Activated CD8-positive, alpha-beta memory T cell treated with anti-CD3 and anti-CD28 coated beads, Interleukin-2, amount 50 U/mL, for 48 hours (primary cell): ENCODE data around the gene TPM3.
A peak's percentile ranks its signal among the peaks of the same experiment; 100 is the strongest.
"Not testable (repeated sequence)": the region's sequence is repeated elsewhere in the genome, so short reads cannot be mapped to it uniquely, and the experiment has no call there.

ENCODE experiments used
- DNase-seq: peaks from one replicate; pipeline ENCODE4 v3.0.0-alpha.2; 2020

The TPM3 gene

GRCh38 chr1:154158307-154159125, 33.4 kb downstream of the TPM3 start:
- peak; percentile 37 for DNase-seq

- DNase-seq = peak; percentile 73
Measured at GRCh38 chr1:154157520-154158306, 34.2 kb downstream of the TPM3 start.

- no peak for DNase-seq
Measured at GRCh38 chr1:154155251-154155650, 36.6 kb downstream of the TPM3 start.

DNA sequence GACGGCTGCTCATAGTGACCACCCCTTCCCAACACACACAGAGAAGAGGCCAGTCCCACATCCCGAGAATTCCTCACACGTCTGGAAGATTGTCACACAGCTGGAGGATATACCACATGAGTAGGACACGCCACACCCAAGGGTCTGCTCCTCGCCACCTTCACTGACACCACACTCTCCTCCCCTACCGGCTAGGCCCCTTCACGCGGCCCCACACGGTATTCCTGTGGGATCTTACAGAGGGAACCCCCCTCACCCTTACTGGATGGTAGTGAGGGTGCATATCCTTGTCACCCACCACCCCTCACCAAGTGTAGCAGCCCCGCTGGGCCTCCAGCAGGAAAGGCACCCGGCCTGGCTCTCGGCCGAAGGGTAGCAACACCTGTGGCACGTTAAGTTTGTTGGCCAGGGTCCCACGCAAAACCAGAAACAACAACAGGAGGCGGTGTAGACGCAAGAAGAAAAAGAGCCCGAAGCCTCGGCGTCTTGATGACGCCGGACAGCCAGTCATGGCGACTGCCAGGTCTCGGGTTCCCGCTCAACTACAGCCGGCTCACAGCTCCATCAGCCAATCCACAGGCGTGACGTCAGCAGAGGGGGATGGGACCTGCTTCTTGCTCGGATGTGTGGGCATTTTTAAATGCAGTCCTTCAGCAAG, 37.2 kb downstream of the TPM3 start, which contains the start of gene NUP210L:
Gene NUP210L (minus strand): TSS at position 540 of the 658 bp plus-strand sequence.
- DNase-seq = peak; percentile 53

GRCh38 chr1:154154053-154154452, 37.8 kb downstream of the TPM3 start:
- no peak for DNase-seq

DNA sequence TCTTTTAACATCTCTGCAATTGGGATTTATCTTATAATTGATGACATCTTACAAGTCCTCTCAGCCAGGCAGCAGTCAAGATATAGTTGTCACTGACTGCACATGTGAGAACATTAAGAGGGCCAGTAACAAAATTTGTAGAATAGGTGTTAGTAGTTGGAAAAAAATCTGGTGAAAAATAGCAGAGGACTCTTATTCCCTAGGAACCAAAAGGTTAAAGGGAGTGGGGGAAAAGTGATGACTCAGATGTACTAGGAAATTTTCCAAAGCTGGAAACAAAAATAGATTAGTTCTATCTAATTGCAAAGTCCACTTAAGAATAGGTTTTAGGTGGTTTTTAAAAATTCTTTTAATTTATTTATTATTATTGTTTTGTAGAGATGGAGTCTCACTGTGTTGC, 40.6 kb downstream of the TPM3 start:
- DNase-seq = no peak

- DNase-seq = no peak
Measured at GRCh38 chr1:154148807-154149206, 43.1 kb downstream of the TPM3 start.

DNA sequence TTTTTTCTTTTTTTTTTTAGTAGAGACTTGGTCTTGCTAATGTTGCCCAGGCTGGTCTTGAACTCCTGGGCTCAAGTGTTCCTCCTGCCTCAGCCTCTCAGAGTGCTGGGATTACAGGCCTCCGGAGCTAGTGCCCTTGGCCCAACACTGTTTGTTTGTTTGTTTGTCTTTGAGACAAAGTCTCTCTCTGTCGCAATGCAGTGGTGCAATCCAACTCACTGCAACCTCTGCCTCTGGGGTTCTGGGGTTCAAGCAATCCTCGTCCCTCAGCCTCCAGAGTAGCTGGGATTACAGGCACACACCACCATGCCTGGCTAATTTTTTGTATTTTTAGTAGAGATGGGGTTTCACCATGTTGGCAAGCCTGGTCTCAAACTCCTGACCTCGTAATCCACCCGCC, 44.4 kb downstream of the TPM3 start:
- DNase-seq = not testable (repeated sequence)

DNA sequence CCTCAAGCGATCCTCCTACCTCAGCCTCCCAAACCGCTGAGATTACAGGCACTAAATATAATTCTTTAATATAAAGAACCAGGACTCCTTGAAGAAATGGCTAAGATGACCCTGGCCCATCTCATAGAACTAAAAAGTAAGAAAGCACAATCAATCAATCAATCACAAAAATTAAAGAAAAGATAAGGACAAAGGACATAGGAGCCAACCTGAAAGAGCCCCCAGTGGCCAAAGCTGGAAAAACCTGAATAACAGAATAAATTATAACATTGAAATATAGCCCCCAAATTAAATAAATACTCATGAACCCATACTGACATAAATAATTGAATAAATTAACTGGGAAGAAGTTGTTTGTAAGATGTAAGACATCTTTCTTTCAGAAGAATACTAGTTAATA, 45.9 kb downstream of the TPM3 start:
- DNase-seq = no peak

DNA sequence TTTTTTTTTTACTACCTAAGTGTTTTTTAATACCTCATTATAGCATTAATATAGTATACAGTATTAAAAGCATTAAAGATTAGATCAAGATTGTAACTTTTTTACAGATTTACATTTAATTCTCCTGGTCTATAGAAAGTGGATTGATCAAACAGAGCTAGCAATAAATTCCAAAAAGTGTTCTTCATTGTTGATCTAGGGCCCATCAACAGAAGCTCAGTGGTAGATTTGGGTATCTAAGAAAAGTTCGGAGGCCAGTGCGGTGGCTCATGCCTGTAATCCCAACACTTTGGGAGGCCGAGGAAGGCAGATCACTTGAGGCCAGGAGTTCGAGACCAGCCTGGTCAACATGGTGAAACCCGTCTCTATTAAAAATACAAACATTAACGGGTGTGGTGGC, 49.5 kb downstream of the TPM3 start:
- no peak for DNase-seq

- DNase-seq = no peak
Measured at GRCh38 chr1:154141240-154141639, 50.7 kb downstream of the TPM3 start.

DNA sequence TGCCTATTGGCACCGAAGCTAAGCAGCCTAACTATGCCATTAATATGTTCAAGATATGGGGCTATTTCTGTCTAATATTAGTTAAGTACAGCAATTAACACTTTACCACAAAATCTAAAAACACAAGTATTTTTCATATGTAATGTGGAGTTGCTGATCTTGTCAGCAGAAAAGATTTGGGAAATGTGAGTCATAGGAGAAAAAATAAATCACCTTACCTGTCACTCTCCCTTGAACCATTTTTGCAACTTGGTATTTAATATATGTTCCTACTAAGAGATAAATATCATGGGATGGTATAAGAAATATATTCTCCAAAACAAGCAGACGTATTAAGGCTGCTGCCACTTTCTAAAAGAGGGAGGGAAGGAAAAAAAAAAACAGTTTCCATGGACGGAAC, 54.0 kb downstream of the TPM3 start:
- no peak for DNase-seq

GRCh38 chr1:154133256-154133655, 58.6 kb downstream of the TPM3 start:
- DNase-seq = no peak

DNA sequence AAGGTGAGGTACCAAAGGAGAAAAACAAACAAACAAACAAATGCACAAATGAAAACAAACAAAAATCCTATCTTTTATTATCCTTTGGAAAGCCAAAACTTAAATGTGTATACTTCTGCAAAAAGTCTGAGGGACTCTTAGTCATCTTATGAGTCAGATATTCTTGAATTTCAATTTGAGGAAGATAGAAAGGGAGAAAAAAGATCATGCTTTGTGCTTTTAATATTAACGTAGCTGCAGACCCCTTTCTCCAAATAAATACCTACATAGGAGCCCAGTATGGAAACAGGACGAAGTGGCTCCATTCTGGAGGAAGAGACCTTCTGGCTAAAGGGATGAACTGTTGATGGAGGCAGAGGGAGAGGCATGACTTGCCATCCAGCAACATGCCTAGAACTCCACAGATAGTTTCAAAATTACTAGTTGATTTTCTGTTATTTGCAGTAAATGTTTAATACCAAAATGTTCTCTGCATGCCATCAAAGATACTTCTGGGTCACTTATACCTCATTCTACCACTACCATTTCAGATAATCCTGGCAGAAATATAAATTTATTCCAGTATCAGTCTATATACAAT, 62.4 kb downstream of the TPM3 start:
- DNase-seq = no peak

GRCh38 chr1:154123205-154123604, 68.7 kb downstream of the TPM3 start:
- DNase-seq = not testable (repeated sequence)

- no peak for DNase-seq
Measured at GRCh38 chr1:154117642-154118041, 74.3 kb downstream of the TPM3 start.

- no peak for DNase-seq
Measured at GRCh38 chr1:154115180-154115579, 76.7 kb downstream of the TPM3 start.
